ENCODE data around the gene DSCAM. TPM values are rescaled to one million over a fixed set of nuclear protein-coding genes. Genes with fewer than 3 reads are reported as not detected.

The DSCAM gene
- total RNA-seq, 1 experiment from 2014 or later, result 0.13 TPM

DNA sequence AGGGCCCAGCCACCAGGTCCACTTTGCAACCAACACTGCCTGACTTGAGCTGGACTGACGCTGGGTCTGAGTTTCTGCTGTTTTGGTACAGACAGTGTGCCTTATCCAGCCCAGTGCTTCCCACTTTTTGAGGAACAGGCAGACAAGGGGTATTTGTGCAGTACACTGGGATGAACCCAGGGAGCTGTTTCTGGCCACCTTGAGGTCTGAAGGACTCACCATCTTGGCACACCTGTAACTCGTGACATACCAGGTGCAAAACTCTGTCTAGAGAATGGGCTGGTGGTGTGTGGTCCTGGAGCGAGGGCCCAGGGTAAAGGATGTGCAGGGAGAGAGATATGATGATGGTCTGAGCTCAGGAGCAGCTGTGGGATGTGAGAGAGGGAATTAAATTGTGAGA lies 831.1 kb downstream of the DSCAM start (continued):
- TF ChIP-seq, protein P1, sequence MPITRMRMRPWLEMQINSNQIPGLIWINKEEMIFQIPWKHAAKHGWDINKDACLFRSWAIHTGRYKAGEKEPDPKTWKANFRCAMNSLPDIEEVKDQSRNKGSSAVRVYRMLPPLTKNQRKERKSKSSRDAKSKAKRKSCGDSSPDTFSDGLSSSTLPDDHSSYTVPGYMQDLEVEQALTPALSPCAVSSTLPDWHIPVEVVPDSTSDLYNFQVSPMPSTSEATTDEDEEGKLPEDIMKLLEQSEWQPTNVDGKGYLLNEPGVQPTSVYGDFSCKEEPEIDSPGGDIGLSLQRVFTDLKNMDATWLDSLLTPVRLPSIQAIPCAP (CRISPR knock-in tag; IDR thresholded peaks at IDR 0.05), result no peak
- TF ChIP-seq, protein P2, sequence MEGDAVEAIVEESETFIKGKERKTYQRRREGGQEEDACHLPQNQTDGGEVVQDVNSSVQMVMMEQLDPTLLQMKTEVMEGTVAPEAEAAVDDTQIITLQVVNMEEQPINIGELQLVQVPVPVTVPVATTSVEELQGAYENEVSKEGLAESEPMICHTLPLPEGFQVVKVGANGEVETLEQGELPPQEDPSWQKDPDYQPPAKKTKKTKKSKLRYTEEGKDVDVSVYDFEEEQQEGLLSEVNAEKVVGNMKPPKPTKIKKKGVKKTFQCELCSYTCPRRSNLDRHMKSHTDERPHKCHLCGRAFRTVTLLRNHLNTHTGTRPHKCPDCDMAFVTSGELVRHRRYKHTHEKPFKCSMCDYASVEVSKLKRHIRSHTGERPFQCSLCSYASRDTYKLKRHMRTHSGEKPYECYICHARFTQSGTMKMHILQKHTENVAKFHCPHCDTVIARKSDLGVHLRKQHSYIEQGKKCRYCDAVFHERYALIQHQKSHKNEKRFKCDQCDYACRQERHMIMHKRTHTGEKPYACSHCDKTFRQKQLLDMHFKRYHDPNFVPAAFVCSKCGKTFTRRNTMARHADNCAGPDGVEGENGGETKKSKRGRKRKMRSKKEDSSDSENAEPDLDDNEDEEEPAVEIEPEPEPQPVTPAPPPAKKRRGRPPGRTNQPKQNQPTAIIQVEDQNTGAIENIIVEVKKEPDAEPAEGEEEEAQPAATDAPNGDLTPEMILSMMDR (IDR thresholded peaks at IDR 0.05), result no peak
- TF ChIP-seq, protein P3, sequence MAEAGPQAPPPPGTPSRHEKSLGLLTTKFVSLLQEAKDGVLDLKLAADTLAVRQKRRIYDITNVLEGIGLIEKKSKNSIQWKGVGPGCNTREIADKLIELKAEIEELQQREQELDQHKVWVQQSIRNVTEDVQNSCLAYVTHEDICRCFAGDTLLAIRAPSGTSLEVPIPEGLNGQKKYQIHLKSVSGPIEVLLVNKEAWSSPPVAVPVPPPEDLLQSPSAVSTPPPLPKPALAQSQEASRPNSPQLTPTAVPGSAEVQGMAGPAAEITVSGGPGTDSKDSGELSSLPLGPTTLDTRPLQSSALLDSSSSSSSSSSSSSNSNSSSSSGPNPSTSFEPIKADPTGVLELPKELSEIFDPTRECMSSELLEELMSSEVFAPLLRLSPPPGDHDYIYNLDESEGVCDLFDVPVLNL (CRISPR knock-in tag; IDR thresholded peaks at IDR 0.05; ENCODE audit: borderline replicate concordance, low read depth), result no peak
- TF ChIP-seq, protein P4, sequence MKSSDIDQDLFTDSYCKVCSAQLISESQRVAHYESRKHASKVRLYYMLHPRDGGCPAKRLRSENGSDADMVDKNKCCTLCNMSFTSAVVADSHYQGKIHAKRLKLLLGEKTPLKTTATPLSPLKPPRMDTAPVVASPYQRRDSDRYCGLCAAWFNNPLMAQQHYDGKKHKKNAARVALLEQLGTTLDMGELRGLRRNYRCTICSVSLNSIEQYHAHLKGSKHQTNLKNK (CRISPR knock-in tag; IDR thresholded peaks at IDR 0.05), result no peak
- TF ChIP-seq RELA (CRISPR knock-in tag; IDR thresholded peaks at IDR 0.05; ENCODE audit: borderline replicate concordance) (no peak), ATF1 (CRISPR knock-in tag; IDR thresholded peaks at IDR 0.05) (no peak)
- TF ChIP-seq, protein P5, sequence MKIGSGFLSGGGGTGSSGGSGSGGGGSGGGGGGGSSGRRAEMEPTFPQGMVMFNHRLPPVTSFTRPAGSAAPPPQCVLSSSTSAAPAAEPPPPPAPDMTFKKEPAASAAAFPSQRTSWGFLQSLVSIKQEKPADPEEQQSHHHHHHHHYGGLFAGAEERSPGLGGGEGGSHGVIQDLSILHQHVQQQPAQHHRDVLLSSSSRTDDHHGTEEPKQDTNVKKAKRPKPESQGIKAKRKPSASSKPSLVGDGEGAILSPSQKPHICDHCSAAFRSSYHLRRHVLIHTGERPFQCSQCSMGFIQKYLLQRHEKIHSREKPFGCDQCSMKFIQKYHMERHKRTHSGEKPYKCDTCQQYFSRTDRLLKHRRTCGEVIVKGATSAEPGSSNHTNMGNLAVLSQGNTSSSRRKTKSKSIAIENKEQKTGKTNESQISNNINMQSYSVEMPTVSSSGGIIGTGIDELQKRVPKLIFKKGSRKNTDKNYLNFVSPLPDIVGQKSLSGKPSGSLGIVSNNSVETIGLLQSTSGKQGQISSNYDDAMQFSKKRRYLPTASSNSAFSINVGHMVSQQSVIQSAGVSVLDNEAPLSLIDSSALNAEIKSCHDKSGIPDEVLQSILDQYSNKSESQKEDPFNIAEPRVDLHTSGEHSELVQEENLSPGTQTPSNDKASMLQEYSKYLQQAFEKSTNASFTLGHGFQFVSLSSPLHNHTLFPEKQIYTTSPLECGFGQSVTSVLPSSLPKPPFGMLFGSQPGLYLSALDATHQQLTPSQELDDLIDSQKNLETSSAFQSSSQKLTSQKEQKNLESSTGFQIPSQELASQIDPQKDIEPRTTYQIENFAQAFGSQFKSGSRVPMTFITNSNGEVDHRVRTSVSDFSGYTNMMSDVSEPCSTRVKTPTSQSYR (CRISPR knock-in tag; IDR thresholded peaks at IDR 0.05), result no peak

DNA sequence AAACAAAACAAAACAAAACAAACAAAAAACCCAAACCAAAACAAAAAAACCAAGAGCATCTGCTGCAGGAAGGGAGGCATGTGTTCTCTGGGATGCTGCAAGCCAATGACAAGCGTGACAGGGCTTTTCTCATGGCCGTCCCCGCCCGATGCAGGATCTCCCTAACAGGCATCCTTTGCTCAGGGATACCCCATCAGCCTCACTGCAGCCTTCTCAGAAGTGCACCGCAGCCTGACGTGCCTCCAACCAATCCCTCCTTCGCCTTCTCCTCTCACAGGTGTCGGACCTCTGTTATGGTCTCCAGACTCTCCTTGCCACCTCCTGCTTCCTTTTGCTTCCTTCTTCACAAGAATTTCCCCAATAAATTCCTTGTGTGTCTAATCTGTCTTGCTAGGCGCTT lies 832.6 kb downstream of the DSCAM start:
- ATAC-seq, result no peak
- ChIA-PET POLR2A (no interaction called here), CTCF (no interaction called here)
- Mint-ChIP-seq H3K4me3 (no peak overlapping the region), H3K9me3 (no peaks in the 10 kb centered on the region), H3K27me3 (ENCODE audit: low read depth) (no peaks in the 10 kb centered on the region), H3K36me3 (no peaks in the 10 kb centered on the region), H3K27ac (no peak overlapping the region), H3K4me1 (peaks cover 2% of the 10 kb centered on the region; the same call in 1 of the 2 replicates)
- no peak for TF ChIP-seq ESRRA (CRISPR knock-in tag; IDR thresholded peaks at IDR 0.05; ENCODE audit: borderline replicate concordance)
- TF ChIP-seq EMX1 (CRISPR knock-in tag; IDR thresholded peaks at IDR 0.05), result no peak
- TF ChIP-seq PRRX2 (CRISPR knock-in tag; IDR thresholded peaks at IDR 0.05), result no peak
- TF ChIP-seq, protein P6, sequence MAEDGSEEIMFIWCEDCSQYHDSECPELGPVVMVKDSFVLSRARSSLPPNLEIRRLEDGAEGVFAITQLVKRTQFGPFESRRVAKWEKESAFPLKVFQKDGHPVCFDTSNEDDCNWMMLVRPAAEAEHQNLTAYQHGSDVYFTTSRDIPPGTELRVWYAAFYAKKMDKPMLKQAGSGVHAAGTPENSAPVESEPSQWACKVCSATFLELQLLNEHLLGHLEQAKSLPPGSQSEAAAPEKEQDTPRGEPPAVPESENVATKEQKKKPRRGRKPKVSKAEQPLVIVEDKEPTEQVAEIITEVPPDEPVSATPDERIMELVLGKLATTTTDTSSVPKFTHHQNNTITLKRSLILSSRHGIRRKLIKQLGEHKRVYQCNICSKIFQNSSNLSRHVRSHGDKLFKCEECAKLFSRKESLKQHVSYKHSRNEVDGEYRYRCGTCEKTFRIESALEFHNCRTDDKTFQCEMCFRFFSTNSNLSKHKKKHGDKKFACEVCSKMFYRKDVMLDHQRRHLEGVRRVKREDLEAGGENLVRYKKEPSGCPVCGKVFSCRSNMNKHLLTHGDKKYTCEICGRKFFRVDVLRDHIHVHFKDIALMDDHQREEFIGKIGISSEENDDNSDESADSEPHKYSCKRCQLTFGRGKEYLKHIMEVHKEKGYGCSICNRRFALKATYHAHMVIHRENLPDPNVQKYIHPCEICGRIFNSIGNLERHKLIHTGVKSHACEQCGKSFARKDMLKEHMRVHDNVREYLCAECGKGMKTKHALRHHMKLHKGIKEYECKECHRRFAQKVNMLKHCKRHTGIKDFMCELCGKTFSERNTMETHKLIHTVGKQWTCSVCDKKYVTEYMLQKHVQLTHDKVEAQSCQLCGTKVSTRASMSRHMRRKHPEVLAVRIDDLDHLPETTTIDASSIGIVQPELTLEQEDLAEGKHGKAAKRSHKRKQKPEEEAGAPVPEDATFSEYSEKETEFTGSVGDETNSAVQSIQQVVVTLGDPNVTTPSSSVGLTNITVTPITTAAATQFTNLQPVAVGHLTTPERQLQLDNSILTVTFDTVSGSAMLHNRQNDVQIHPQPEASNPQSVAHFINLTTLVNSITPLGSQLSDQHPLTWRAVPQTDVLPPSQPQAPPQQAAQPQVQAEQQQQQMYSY (CRISPR knock-in tag; IDR thresholded peaks at IDR 0.05), result no peak
- no peak for TF ChIP-seq TEAD1 (CRISPR knock-in tag; IDR thresholded peaks at IDR 0.05)
- TF ChIP-seq NFATC4 (CRISPR knock-in tag; IDR thresholded peaks at IDR 0.05), result no peak
- TF ChIP-seq TP53 (CRISPR knock-in tag; IDR thresholded peaks at IDR 0.05), result no peak
- no peak for TF ChIP-seq RORB (CRISPR knock-in tag; IDR thresholded peaks at IDR 0.05)
- TF ChIP-seq, protein P7, sequence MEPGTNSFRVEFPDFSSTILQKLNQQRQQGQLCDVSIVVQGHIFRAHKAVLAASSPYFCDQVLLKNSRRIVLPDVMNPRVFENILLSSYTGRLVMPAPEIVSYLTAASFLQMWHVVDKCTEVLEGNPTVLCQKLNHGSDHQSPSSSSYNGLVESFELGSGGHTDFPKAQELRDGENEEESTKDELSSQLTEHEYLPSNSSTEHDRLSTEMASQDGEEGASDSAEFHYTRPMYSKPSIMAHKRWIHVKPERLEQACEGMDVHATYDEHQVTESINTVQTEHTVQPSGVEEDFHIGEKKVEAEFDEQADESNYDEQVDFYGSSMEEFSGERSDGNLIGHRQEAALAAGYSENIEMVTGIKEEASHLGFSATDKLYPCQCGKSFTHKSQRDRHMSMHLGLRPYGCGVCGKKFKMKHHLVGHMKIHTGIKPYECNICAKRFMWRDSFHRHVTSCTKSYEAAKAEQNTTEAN (CRISPR knock-in tag; IDR thresholded peaks at IDR 0.05), result no peak
- no peak for TF ChIP-seq CBFB (CRISPR knock-in tag; IDR thresholded peaks at IDR 0.05; ENCODE audit: low read depth)
- no peak for DNase-seq (ENCODE audit: low spot score)
